Measurements from ENCODE around the gene THEM4. TPM values are rescaled to one million over a fixed set of nuclear protein-coding genes. Genes with fewer than 3 reads are reported as not detected.

Gene THEM4
- total and polyA plus RNA-seq, 2 of the 8 experiments (the other 6 are each of a cell fraction or from before 2014, with no cell fraction given) = 9.9 to 11.2 TPM

DNA sequence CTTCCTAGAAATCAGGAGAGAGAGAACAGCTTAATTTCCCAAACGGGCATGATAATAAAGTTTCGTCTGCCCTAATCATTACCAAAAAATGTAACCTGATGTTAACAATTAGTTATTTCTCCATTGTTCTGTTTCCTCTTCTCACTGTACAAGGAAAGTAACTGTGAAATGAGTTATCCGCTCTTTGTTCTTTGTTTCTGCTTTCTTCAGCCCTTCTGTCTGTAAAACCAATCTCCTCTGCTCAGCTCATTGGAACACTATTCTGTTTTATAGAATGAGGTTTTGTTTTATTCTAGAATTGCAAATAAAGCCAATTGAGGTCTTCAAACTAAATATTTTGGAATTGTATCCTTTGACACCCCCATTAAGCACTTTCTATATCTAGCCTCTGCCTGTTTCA, 8.8 kb upstream of the THEM4 start:
- H3K4me2 ChIP-seq (ENCODE audit: insufficient read depth in 1 of 2, low read depth in 2 of 2, low read length in 2 of 2) = no peak overlapping the region
- H2BK15ac ChIP-seq (ENCODE audit: low read length) = no peak overlapping the region
- H3K9ac ChIP-seq (replicated peaks in 1 of 4; ENCODE audit: extremely low read depth in 1 of 4, low read depth in 3 of 4, low read length in 3 of 4) = no peak overlapping the region
- no peak overlapping the region for H3K27ac ChIP-seq (ENCODE audit: low read depth, low read length)
- no peak overlapping the region for H4K8ac ChIP-seq (ENCODE audit: extremely low read depth, insufficient read depth, low read length)
- no peak overlapping the region for H3K4ac ChIP-seq (replicated peaks; ENCODE audit: insufficient read length, low read depth, low read length)
- TF ChIP-seq CBX5 (IDR thresholded peaks at IDR 0.05; ENCODE audit: low read depth, low read length) = no peak
- TF ChIP-seq RBBP5 (IDR thresholded peaks at IDR 0.05; ENCODE audit: borderline replicate concordance, low read depth, low read length) = no peak
- no peak for TF ChIP-seq POLR2AphosphoS5 (IDR thresholded peaks at IDR 0.05; ENCODE audit: low read depth, low read length)
- TF ChIP-seq GABPA (IDR thresholded peaks at IDR 0.05; ENCODE audit: borderline replicate concordance, insufficient read depth, low read length) = no peak
- TF ChIP-seq NRF1 (IDR thresholded peaks at IDR 0.05; ENCODE audit: low read depth, low read length) = no peak
- TF ChIP-seq SIN3A (conservative IDR thresholded peaks at IDR 0.05 in 1 of 2, IDR thresholded peaks at IDR 0.05 in 1 of 2; ENCODE audit: low read depth in 1 of 2, low read length in 2 of 2) = no peak
- no peak for TF ChIP-seq RFX5 (IDR thresholded peaks at IDR 0.05; ENCODE audit: borderline replicate concordance, low read depth, low read length)
- no peak for TF ChIP-seq TEAD4 (IDR thresholded peaks at IDR 0.05; ENCODE audit: low read depth, low read length)
- TF ChIP-seq PHF8 (conservative IDR thresholded peaks at IDR 0.05; ENCODE audit: low read depth, low read length) = no peak
- H2BK20ac ChIP-seq (ENCODE audit: low read length) = no peak overlapping the region
- FAIRE-seq (no peak), DNase-seq (ENCODE audit: low read depth in 1 of 2, low spot score in 2 of 2) (no peak)
- no peak overlapping the region for H4K5ac ChIP-seq (ENCODE audit: insufficient read length, low read depth, low read length)
- no peaks in the 10 kb centered on the region for H3K23me2 ChIP-seq (ENCODE audit: low read depth, low read length)
- no peaks in the 10 kb centered on the region for H3K4me1 ChIP-seq (replicated peaks in 1 of 4; ENCODE audit: control insufficient read depth in 3 of 4, insufficient read depth in 4 of 4, low read length in 3 of 4)
- H3K27me3 ChIP-seq (replicated peaks in 1 of 4; ENCODE audit: control insufficient read depth in 3 of 4, extremely low read depth in 1 of 4, insufficient read depth in 3 of 4, low read length in 3 of 4) = no peaks in the 10 kb centered on the region
- no peak overlapping the region for H3K4me3 ChIP-seq (ENCODE audit: extremely low read depth in 1 of 4, insufficient read depth in 2 of 4, low read depth in 3 of 4, low read length in 4 of 4)
- H3K79me2 ChIP-seq (ENCODE audit: control insufficient read depth in 1 of 2, insufficient read depth in 2 of 2, low read length in 2 of 2) = no peaks in the 10 kb centered on the region
- H2BK12ac ChIP-seq (ENCODE audit: low read depth, low read length) = no peak overlapping the region
- no peak overlapping the region for H2AK5ac ChIP-seq (ENCODE audit: low read depth, low read length)
- H3K23ac ChIP-seq (ENCODE audit: insufficient read length) = no peak overlapping the region
- no peak overlapping the region for H3K18ac ChIP-seq (ENCODE audit: extremely low read depth, low read length)
- H3K36me3 ChIP-seq (ENCODE audit: control insufficient read depth in 2 of 4, insufficient read depth in 4 of 4, low read length in 3 of 4) = no peaks in the 10 kb centered on the region
- H2BK5ac ChIP-seq (ENCODE audit: low read depth, low read length) = no peak overlapping the region
- H3K56ac ChIP-seq (replicated peaks; ENCODE audit: insufficient read length, low read depth, low read length) = no peak overlapping the region
- 0 out of 4 replicates have a peak, but pooled peaks cover 0 to under 1% of the 10 kb centered on the region in 2 experiments for H3K9me3 ChIP-seq (ENCODE audit: insufficient read depth in 2 of 2, low read depth in 1 of 2, low read length in 1 of 2)
- CTCF ChIA-PET (ENCODE audit: partially characterized antibody) = interaction anchor here (1.4 to 1.8 kb wide), 3 partner anchors 18 to 80 kb away, joined by 3 to 5 read pairs (median 5); no protein-coding TSS in a partner anchor
- no peak overlapping the region for H2BK120ac ChIP-seq (replicated peaks; ENCODE audit: low read depth, low read length)
- H4K91ac ChIP-seq (replicated peaks; ENCODE audit: insufficient read length, low read length) = no peak overlapping the region
- H4K20me1 ChIP-seq (replicated peaks in 1 of 2; ENCODE audit: control insufficient read depth in 1 of 2, insufficient read depth in 2 of 2, low read length in 2 of 2) = no peaks in the 10 kb centered on the region
- no peak overlapping the region for H2AFZ ChIP-seq (ENCODE audit: low read length)
- no peaks in the 10 kb centered on the region for H3K79me1 ChIP-seq (ENCODE audit: low read depth, low read length)
- POLR2A ChIA-PET (ENCODE audit: partially characterized antibody) = interaction anchor here (1.3 kb wide), 1 partner anchor 10 kb away, joined by 4 read pairs; no protein-coding TSS in a partner anchor
- WGBS, 2 experiments (ENCODE audit: extremely low coverage in 1 of 2, insufficient coverage in 1 of 2, insufficient read length in 1 of 2, insufficient replicate concordance in 2 of 2, low coverage in 1 of 2, low lambda C conversion rate in 2 of 2, missing lambda C conversion rate in 1 of 2) = 86% methylated on average over 3 of the region's 3 CpGs; no CpG with 5 or more reads in 1 of the 2 experiments
- no peak overlapping the region for H3K14ac ChIP-seq (ENCODE audit: insufficient read length)
